Stimulated activated naive CD4-positive, alpha-beta T cell treated with Interleukin-2 at 50 U/mL for 16 hours (primary cell): Measurements from ENCODE around the gene AGAP9.
"Not testable (repeated sequence)": the region's sequence is repeated elsewhere in the genome, so short reads cannot be mapped to it uniquely, and the experiment has no call there.

Source experiments
- DNase-seq: peaks from one replicate; lab custom pipeline; 2025; lab: John Stamatoyannopoulos, UW

Gene AGAP9

DNA sequence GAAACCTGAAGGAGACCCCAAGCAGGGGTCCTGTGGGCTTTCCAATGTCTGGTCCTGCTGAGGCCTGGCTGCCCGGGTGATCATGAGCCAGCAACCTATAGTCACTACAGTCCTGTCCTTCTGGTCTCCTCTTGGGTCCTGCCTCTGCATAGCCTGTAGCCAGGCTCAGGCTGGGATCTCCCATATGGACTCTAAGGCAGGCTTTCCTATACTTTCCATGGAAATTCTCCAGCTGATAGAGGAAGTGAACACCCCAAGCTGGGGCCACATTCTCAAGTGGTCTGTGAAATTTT is 66.0 kb downstream of the AGAP9 start:
- no peak for DNase-seq

DNA sequence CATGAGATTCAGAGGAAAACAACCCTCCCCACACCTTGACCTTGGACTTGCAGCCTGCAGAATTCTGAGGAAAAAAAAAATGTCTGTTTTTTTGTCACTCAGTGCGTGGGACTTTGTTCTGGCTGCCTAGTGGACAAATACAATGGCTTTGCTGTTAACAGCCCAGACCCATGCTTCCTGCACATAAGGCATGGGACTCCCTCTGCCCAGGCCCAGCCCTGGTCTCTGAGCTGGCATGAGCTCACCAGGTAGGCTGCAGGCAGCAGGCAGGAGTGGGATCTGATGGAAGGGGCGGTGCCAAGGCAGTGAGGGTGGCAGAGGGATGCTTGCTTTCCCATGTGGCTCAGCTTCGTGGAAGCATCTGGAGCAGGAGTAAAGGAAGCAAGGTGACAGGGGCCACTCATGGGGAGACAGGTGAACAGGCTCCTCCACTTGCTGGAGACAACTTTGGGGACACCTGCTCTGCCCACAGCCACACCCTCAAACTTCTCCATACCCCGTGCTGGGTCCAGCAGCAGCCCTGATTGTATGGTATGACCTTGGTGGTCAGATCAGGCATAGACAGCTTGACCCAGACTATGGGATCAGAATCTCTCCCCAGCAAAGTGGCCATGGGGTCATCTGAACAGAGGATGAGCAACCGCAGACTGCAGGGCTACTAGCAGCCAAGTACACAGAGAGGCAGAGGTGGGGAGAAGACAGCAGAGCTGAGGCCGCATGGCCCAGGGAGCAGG is 66.5 kb downstream of the AGAP9 start:
- DNase-seq: no peak

DNA sequence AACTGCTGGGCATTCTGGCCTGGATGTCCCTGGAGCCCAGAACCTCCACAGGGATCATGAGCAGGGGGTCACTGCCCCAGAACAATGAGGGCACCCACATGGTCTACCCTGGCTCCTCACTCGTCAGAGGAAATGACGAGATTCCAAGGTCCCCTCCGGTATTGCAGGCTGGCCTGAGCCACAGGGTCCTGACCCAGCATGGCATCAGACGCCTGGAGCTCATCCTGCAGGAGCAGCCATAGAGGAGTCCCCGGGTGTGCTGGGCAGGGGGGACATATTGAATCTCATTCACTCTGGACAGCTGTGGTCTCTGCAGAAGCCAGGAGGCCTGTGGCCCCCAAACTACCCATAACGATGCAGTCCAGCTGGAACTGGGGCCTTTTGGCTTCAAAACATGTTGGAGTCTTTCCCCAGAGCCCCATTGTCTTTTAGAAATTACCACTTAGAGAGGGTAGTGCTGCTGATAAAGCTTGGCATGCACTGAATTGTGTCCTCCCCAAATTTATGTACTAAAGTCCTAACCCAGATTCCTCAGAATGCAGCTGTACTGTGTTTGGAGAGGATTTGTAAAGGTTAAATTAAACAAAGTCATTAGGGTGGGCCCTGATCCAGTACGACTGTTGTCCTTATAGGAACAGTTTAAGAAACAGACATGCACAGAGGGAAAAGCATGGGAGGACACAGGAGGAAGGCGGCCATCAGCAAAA is 67.2 kb downstream of the AGAP9 start:
- DNase-seq: no peak

DNA sequence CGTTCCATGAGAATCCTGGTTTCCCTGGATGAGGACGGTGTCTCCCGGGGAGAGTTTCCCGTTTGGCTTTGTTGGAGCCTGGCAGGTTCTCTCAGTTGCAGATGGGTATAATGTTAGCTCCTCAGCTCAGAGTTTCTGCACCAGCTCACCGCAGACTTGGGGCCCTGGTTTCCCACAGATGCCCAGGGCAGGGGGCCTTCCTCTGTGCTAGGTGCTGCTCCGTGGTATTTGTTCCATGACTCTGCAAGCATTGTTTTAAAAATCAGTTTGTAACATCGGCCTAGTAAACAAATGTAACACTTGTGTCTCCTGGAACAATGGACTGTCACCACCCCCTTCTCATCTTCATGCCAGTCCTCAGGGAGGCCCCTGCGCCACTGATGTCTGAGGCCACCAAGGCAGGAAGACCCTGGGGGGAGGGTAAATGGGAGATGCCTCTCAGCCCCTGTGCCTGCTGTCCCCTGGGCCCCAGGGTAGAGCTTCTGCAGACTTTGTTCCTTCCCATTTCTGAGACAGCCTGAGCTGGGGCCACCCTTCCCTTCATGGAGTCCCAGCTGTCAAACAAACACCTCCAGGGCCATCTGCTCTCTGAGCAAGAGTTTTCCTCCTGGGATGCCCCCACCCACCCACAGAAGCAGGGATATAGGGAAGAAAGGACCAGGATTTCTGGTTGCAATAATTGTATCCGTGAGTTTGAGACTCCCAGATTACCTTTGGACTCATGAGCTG is 67.9 kb downstream of the AGAP9 start:
- not testable (repeated sequence) for DNase-seq

DNA sequence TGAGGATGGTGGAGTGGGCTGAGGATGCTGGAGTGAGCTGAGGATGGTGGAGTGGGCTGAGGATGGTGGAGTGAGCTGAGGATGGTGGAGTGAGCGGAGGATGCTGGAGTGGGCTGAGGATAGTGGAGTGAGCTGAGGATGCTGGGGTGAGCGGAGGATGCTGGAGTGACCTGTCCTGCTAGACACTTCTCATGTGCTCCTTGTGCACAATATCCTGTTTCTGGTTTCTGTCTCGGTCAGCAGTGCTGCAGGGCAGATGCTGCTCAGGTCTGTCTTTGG is 68.7 kb downstream of the AGAP9 start:
- DNase-seq: no peak

GRCh38 chr10:47454008-47454779 is 69.2 kb downstream of the AGAP9 start:
- no peak for DNase-seq

DNA sequence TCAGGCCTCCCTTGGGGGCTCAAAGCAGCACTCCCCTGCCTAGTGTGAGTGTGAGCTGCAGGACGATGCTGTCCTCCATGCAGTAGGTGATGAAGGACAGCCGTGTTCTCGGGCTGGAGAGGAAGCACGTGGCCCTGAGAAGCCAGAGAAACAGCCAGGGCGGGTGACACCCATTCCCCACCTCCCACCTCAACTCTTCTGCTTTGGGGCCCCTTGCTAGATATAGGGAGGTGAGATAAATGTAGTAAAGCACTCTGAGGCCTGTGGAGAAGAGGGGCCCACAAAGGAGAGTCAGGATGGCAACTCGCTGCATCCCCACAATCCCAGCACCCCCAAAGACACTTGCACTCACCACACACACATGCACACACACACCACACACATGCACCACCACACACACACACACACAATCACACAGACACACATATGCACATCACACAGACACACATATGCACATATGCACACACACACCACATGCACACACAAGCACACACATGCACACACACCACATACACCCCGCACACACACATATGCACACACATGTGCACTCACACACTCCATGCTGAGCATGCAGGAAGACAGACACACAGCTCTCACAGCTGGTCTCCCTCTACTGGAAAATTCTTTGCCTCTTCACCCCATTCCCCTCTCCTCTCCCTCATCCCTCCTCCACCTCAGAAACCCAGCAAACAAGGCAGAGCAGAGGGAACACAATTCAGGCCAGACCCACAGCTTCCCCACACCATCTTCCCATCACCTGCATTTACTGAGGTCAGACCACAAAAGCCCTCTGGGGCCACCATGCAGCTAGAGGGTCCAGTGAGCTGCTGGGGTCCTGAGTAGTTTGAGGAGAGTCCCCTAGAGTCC is 70.1 kb downstream of the AGAP9 start:
- DNase-seq: no peak

GRCh38 chr10:47452495-47453140 is 70.8 kb downstream of the AGAP9 start:
- DNase-seq: no peak

DNA sequence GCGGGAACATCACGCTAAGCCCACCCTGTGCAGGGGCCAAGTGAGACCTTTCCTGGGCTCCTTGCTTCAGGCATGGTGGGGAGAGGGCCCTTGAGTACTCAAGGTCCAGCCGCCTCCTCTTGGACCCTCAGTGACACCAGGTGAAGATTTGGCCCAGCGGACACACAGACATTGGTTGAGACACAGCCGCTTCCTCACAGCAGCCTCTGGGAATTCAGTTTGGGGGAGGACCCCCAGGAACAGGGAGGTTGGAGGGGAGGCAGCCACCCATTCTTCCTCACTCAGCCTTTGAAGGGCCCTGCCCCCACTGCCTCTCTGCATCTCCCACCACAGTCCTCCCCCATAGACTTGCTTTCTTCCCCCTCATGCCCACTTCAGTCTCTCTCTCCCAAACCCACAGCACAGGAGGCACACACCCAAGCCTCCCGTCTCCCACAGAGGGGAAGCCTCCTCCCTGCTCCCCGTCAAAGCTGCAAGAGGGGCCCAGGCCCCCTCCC is 71.4 kb downstream of the AGAP9 start:
- no peak for DNase-seq
